Endothelial cell of umbilical vein (primary cell): ENCODE data around the gene OAS2. TPM values are rescaled to one million over a fixed set of nuclear protein-coding genes. Genes with fewer than 3 reads are reported as not detected.

Source experiments
- BruUV-seq: library from RNA; stranded (reverse); fragments of 400-500 nt; replicated peaks from 2 replicates; lab custom pipeline; 2021; lab: Mats Ljungman, UMichigan
- CTCF ChIA-PET: fragments of 300-600, 350-600 bp; sonication (Branson Sonifier 250); formaldehyde crosslinking; loops from one replicate; lab custom pipeline; 2021; ENCODE audit warnings: antibody characterized with exemption, inconsistent platforms; lab: Charles Lee
- POLR2A ChIA-PET: fragments of 300-600, 350-600 bp; sonication (Branson Sonifier 250); formaldehyde crosslinking; loops from one replicate; lab custom pipeline; 2021; ENCODE audit warnings: antibody characterized with exemption, inconsistent platforms; lab: Charles Lee
- DNase-seq: peaks from one replicate; pipeline ENCODE4 v3.0.0-alpha.2; 2011; ENCODE audit warnings: low read depth, low spot score
- FAIRE-seq: peaks from 2 replicates; lab custom pipeline; 2011; peaks lifted over from hg19 to GRCh38; lab: Jason Lieb, UNC
- H2AFZ ChIP-seq: 2 replicates; pipeline ENCODE4 v1.6.0; 2012; ENCODE audit warnings: low read depth, low read length, control low read depth, inconsistent platforms
- H3K27ac ChIP-seq: 2 replicates; pipeline ENCODE4 v1.5.1; 2011; ENCODE audit warnings: low read depth, mild to moderate bottlenecking, control low read depth, low read length, moderate library complexity; ENCODE audit not compliant: insufficient read depth
- H3K27me3 ChIP-seq, 2 experiments: 2 replicates each; pipeline versions ENCODE4 v1.6.0 to v1.6.1; 2011; ENCODE audit warnings: low read length in 2 of 2, mixed read lengths in 1 of 2; ENCODE audit not compliant: control insufficient read depth in 2 of 2, insufficient read depth in 2 of 2
- H3K36me3 ChIP-seq, 2 experiments: 2 replicates in 1 of 2; 3 replicates in 1 of 2; pipeline ENCODE4 v1.5.1; 2011; ENCODE audit warnings: low read length in 2 of 2, mild to moderate bottlenecking in 1 of 2, moderate library complexity in 1 of 2; ENCODE audit not compliant: control insufficient read depth in 2 of 2, insufficient read depth in 2 of 2; ENCODE audit errors: extremely low read depth in 1 of 2
- H3K4me1 ChIP-seq: 3 replicates; pipeline ENCODE4 v1.5.1; 2011; ENCODE audit warnings: mild to moderate bottlenecking, low read length; ENCODE audit not compliant: control insufficient read depth, insufficient read depth; ENCODE audit errors: extremely low read depth
- H3K4me2 ChIP-seq: 2 replicates; pipeline ENCODE4 v1.6.1; 2011; ENCODE audit warnings: low read length, control low read depth, mixed read lengths; ENCODE audit not compliant: insufficient read depth
- H3K4me3 ChIP-seq, 3 experiments: fragments of 200-600 bp in 1 of 3; sonication (generic), shearing (Covaris generic) in 1 of 3; replicated peaks in 1 of 3; 2 replicates each; pipeline ENCODE4 v1.5.1; 2011 to 2016; ENCODE audit warnings: control low read depth in 3 of 3, low read length in 3 of 3, mild to moderate bottlenecking in 2 of 3, inconsistent platforms in 1 of 3, low read depth in 1 of 3, moderate library complexity in 1 of 3; ENCODE audit not compliant: insufficient read depth in 1 of 3
- H3K79me2 ChIP-seq: 2 replicates; pipeline ENCODE4 v1.6.0; 2012; ENCODE audit warnings: low read length, inconsistent platforms; ENCODE audit not compliant: control insufficient read depth, insufficient read depth
- H3K9ac ChIP-seq: replicated peaks from 2 replicates; pipeline ENCODE3; 2011; ENCODE audit warnings: low read length, control low read depth; ENCODE audit not compliant: insufficient read depth; ENCODE audit errors: extremely low read depth
- H3K9me1 ChIP-seq: replicated peaks from 3 replicates; pipeline ENCODE4 v1.6.0; 2011; ENCODE audit warnings: mild to moderate bottlenecking, low read length; ENCODE audit not compliant: control insufficient read depth, insufficient read depth; ENCODE audit errors: extremely low read depth
- H3K9me3 ChIP-seq: replicated peaks from 2 replicates; pipeline ENCODE4 v1.5.1; 2012; ENCODE audit warnings: low read length, inconsistent platforms; ENCODE audit not compliant: control insufficient read depth, insufficient read depth
- H4K20me1 ChIP-seq: replicated peaks from 2 replicates; pipeline ENCODE3; 2011; ENCODE audit warnings: mild to moderate bottlenecking, low read length; ENCODE audit not compliant: control insufficient read depth, insufficient read depth; ENCODE audit errors: extremely low read depth
- CTCF ChIP-seq, 2 donors: IDR thresholded peaks; 1 replicate in 1 of 2; 2 replicates in 1 of 2; pipeline ENCODE4 v1.5.1; 2011; ENCODE audit warnings: low read length in 2 of 2, mild to moderate bottlenecking in 2 of 2, moderate library complexity in 2 of 2, control low read depth in 1 of 2, inconsistent platforms in 1 of 2, low read depth in 1 of 2; ENCODE audit not compliant: insufficient read depth in 1 of 2; ENCODE audit errors: extremely low read depth in 1 of 2
- EZH2 ChIP-seq: IDR thresholded peaks from 2 replicates; pipeline ENCODE4 v1.6.1; 2012; ENCODE audit warnings: borderline replicate concordance, low read depth, mild to moderate bottlenecking, moderate library complexity, low read length, inconsistent platforms; ENCODE audit not compliant: severe bottlenecking
- FOS ChIP-seq: IDR thresholded peaks from 2 replicates; pipeline ENCODE4 v1.6.1; 2011; ENCODE audit warnings: mild to moderate bottlenecking, low read length, moderate library complexity, borderline replicate concordance; ENCODE audit not compliant: insufficient read depth
- GATA2 ChIP-seq: IDR thresholded peaks from 2 replicates; pipeline ENCODE4 v1.7.0; 2011; ENCODE audit warnings: low read depth, mild to moderate bottlenecking, moderate library complexity, mixed read lengths, low read length; ENCODE audit not compliant: insufficient read length, insufficient read depth
- JUN ChIP-seq: IDR thresholded peaks from 2 replicates; pipeline ENCODE4 v1.6.1; 2011; ENCODE audit warnings: borderline replicate concordance, low read depth; ENCODE audit not compliant: insufficient read length, insufficient read depth
- MAX ChIP-seq: IDR thresholded peaks from 2 replicates; pipeline ENCODE4 v1.6.1; 2011; ENCODE audit not compliant: insufficient read depth, insufficient read length
- MYC ChIP-seq: IDR thresholded peaks from one replicate; pipeline ENCODE4 v1.6.1; 2011; ENCODE audit warnings: mild to moderate bottlenecking, low read depth, low read length
- POLR2A ChIP-seq: IDR thresholded peaks from 2 replicates; pipeline ENCODE4 v1.6.1; 2012; ENCODE audit warnings: low read depth, mild to moderate bottlenecking, control low read depth, low read length
- POLR2AphosphoS5 ChIP-seq: IDR thresholded peaks from 2 replicates; pipeline ENCODE4 v1.6.1; 2012; ENCODE audit warnings: low read depth, mild to moderate bottlenecking, control low read depth, low read length, moderate library complexity; ENCODE audit not compliant: insufficient read depth
- dilution Hi-C: fragments of 300-500 bp; cut with MboI; formaldehyde crosslinking; loops from one replicate; pipeline ENCODE4 v1.15.0; 2019; ENCODE audit warnings: low sequenced_read_pairs; ENCODE audit not compliant: extremely low pct_ligation_motif_present
- intact Hi-C: fragments of 100-400 bp; cut with micrococcal nuclease; formaldehyde crosslinking; loops from one replicate; pipeline ENCODE4 v1.10.0; 2022
- polyA plus RNA-seq, 4 experiments: library from polyadenylated mRNA; depleted of rRNA in 3 of 4; stranded (reverse) in 3 of 4; unstranded in 1 of 4; fragments of >200 nt; gene quantifications; 2 replicates each; pipeline versions ENCODE4 v1.2.1 to v1.2.3, GENCODE V29; 2011 to 2012; ENCODE audit warnings: missing spikeins in 1 of 4
- total RNA-seq: library from RNA; stranded (reverse); gene quantifications from 2 replicates; pipeline ENCODE4 v1.2.3, GENCODE V29; 2021

OAS2 gene
- total and polyA plus RNA-seq, 2 donors (not counting 3 experiments of a cell fraction or from before 2014, with no cell fraction given): 1.3 to 3.1 TPM

- no peaks in the 10 kb centered on the region for H3K79me2 ChIP-seq
- no peak overlapping the region for H2AFZ ChIP-seq
- no peak overlapping the region for H3K9ac ChIP-seq
- FAIRE-seq: no peak
- ChIA-PET POLR2A (no interaction called here), CTCF (interaction anchor here (1.7 kb wide), 1 partner anchor 68 kb away, joined by 6 read pairs; no protein-coding TSS in a partner anchor)
- intact Hi-C loops (no loop called here), dilution Hi-C loops (no loop called here)
- H3K9me3 ChIP-seq: no peaks in the 10 kb centered on the region
- TF ChIP-seq FOS: no peak
- no peak for TF ChIP-seq JUN
- no peak for TF ChIP-seq MYC
- TF ChIP-seq POLR2A: no peak
- no peak for TF ChIP-seq EZH2
- no peak for TF ChIP-seq CTCF (IDR thresholded peaks at IDR 0.05; ENCODE audit: extremely low read depth in 1 of 2, insufficient read depth in 1 of 2, low read depth in 1 of 2, low read length in 2 of 2)
- no peak for TF ChIP-seq GATA2
- TF ChIP-seq MAX: no peak
- no peak for TF ChIP-seq POLR2AphosphoS5
- no peaks in the 10 kb centered on the region for H3K9me1 ChIP-seq
- H3K4me1 ChIP-seq: no peaks in the 10 kb centered on the region
- H3K36me3 ChIP-seq: no peaks in the 10 kb centered on the region
- no peak overlapping the region for H3K27ac ChIP-seq
- H3K4me2 ChIP-seq: no peak overlapping the region
- H3K27me3 ChIP-seq: peaks cover 8 to 12% of the 10 kb centered on the region in 2 experiments
- DNase-seq: no peak
- H3K4me3 ChIP-seq: no peak overlapping the region
- BruUV-seq: no TSS peak
- no peaks in the 10 kb centered on the region for H4K20me1 ChIP-seq
Observed at GRCh38 chr12:113061061-113061694, 82.9 kb downstream of the OAS2 start.

Other genes with a start within 250 kb of the OAS2 start
- not detected in 2 replicates for gene RPH3A, start 186.8 kb upstream of the OAS2 start, total RNA-seq
- gene RPH3A, start 186.8 kb upstream of the OAS2 start, polyA plus RNA-seq: not detected in 2 replicates
- gene OAS1, start 71.6 kb upstream of the OAS2 start, total RNA-seq: 2.9 and 6.4 TPM in 2 replicates
- 5.7 and 5.8 TPM in 2 replicates for gene OAS1, start 71.6 kb upstream of the OAS2 start, polyA plus RNA-seq
- 15.9 and 19.8 TPM in 2 replicates for gene OAS3, start 40.0 kb upstream of the OAS2 start, total RNA-seq
- 13.1 and 15.7 TPM in 2 replicates for gene OAS3, start 40.0 kb upstream of the OAS2 start, polyA plus RNA-seq
- 0.14 and 0.22 TPM in 2 replicates for gene DTX1, start 78.2 kb downstream of the OAS2 start, total RNA-seq
- gene DTX1, start 78.2 kb downstream of the OAS2 start, polyA plus RNA-seq: 0.06 and 0.11 TPM in 2 replicates
- gene RASAL1, start 157.2 kb downstream of the OAS2 start, total RNA-seq: not detected in 2 replicates
- gene RASAL1, start 157.2 kb downstream of the OAS2 start, polyA plus RNA-seq: not detected in 2 replicates
- not detected in 2 replicates for gene CFAP73, start 171.2 kb downstream of the OAS2 start, total RNA-seq
- not detected in 2 replicates for gene CFAP73, start 171.2 kb downstream of the OAS2 start, polyA plus RNA-seq
- 76.4 and 90.0 TPM in 2 replicates for gene DDX54, start 207.0 kb downstream of the OAS2 start, total RNA-seq
- gene DDX54, start 207.0 kb downstream of the OAS2 start, polyA plus RNA-seq: 41.9 and 54.1 TPM in 2 replicates
- gene RITA1, start 207.2 kb downstream of the OAS2 start, total RNA-seq: 20.4 and 20.7 TPM in 2 replicates
- gene RITA1, start 207.2 kb downstream of the OAS2 start, polyA plus RNA-seq: 21.1 and 21.3 TPM in 2 replicates
- 17.9 and 28.3 TPM in 2 replicates for gene TPCN1, start 242.9 kb downstream of the OAS2 start, total RNA-seq
- gene TPCN1, start 242.9 kb downstream of the OAS2 start, polyA plus RNA-seq: 18.7 and 19.5 TPM in 2 replicates